Posterior cingulate gyrus (tissue), 11 donors: ENCODE measurements around the gene SNAPC2.
A peak's percentile ranks its signal among the peaks of the same experiment; 100 is the strongest.
"Not testable (repeated sequence)": the region's sequence is repeated elsewhere in the genome, so short reads cannot be mapped to it uniquely, and the experiment has no call there.

Source experiments
- DNase-seq, 10 donors: peaks; one replicate each; pipeline versions ENCODE4 v3.0.0 to v3.0.0-alpha.2; 2020 to 2021; ENCODE audit warnings: mixed read lengths in 3 of 10
- intact Hi-C: fragments of 100-400 bp; cut with DNase I; formaldehyde crosslinking; loops from one replicate; pipeline ENCODE4 v1.15.1; 2023

SNAPC2 gene

DNA sequence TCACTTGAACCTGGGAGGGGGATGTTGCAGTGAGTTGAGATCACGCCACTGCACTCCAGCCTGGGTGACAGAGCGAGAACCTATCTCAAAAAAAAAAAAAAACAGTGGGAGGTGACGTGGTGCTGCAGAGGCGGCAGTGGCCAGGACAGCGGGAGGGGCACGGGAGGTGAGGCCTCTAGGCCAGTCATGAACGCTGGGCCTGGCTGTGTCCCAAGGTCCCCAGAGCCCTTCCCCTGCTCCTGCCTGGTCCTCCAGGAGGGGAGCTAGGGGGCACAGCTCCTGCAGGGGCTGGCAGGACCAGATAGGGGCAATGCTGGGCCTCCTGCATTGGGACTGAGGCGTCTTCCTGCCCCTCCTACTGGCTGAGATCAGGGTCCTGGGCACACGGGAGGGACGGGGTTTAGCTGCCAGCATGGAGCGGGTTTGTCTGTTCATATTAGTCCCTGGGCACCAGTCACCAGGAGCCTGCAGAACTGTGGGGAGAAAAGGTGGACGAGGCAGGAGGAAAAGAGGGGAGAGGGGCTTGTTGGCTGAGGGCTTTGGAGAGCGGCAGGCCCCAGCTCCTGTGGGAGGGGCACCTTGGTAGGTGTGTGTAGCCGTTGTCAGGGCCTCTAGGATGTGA, 11.9 kb upstream of the SNAPC2 start:
- intact Hi-C loops, result no loop called here
- no peak for DNase-seq

DNA sequence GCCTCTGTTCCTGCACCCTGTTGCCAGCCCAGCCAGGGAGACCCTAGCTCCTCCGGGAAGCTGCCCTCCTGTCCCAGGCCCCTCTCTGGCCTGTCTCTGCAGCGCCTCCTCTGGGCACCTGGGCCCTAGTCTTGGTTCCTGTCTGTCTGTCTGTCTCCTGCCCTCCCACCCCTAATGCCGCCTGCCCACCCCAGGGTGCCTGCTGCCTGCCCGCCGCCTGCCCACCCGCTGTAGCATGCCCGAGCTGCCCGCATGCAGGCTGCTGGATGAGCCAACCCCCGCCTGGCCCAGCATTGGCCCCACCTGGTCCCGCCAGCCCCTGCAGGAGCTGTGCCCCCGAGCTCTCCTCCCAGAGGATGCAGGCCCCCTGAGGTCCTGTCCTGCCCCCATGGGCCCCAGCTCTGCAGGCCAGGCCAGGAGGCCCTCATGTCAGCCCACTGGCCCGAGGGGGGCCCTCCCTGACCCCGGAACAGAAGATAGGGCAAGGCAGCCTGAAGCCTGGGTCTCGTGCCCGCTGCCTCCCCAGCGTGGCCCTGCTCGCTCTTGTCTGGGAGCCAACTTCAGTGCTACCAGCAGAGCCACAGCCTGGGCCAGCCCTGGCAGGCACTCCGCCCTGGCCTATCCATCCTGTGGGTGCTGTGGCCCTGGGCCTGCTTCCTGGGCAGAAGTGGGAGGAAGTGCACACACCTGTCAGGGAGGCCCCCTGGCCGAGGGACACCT, 11.2 kb upstream of the SNAPC2 start:
- DNase-seq, result no peak
- intact Hi-C loops, result no loop called here

DNA sequence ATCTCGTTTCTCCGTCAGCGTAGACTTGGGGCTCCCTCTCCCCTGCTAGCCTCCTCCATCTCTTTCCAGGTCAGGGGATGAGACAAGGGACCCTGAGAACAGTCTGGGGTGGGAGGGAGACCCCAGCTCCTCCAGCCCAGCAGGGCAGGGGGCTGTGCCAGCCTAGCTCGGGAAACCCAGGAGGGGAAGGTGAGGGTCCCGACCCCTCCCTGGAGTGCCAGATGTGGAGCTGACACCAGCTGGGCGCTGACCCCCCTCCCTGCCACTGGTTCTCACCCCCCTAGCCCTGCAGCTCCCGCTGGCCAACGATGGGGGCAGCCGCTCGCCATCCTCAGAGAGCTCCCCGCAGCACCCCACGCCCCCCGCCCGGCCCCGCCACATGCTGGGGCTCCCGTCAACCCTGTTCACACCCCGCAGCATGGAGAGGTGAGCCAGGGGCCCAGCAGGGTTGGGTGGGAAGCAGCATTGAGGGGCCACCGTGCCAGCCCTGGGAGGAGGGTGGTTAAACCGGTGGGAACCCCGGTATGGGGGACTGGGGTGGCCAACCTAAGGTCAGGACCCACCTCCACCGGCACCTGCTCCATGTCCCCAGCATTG, 10.6 kb upstream of the SNAPC2 start:
- no peak for DNase-seq
- intact Hi-C loops, result no loop called here

DNA sequence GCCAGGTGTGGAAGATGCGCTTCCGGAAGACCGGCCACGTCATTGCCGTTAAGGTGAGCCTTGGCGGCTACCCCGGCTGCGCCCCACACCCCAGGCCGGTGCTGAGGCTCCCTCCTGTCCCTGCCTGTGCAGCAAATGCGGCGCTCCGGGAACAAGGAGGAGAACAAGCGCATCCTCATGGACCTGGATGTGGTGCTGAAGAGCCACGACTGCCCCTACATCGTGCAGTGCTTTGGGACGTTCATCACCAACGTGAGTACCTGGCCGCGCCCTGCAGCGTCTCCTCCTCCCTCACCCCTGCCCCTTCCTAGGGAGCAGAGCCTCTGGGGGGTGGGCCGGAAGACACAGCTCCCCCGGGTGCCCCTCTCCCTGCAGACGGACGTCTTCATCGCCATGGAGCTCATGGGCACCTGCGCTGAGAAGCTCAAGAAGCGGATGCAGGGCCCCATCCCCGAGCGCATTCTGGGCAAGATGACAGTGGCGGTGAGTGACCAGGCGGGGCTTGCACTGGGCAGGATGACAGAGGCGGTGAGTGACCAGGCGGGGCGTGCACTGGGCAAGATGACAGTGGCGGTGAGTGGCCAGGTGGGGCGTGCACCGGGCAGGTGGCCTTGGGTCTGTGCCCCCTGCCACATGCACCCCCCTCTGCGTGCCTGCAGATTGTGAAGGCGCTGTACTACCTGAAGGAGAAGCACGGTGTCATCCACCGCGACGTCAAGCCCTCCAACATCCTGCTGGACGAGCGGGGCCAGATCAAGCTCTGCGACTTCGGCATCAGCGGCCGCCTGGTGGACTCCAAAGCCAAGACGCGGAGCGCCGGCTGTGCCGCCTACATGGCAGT, 9.6 kb upstream of the SNAPC2 start:
- DNase-seq, result no peak
- intact Hi-C loops, result no loop called here

DNA sequence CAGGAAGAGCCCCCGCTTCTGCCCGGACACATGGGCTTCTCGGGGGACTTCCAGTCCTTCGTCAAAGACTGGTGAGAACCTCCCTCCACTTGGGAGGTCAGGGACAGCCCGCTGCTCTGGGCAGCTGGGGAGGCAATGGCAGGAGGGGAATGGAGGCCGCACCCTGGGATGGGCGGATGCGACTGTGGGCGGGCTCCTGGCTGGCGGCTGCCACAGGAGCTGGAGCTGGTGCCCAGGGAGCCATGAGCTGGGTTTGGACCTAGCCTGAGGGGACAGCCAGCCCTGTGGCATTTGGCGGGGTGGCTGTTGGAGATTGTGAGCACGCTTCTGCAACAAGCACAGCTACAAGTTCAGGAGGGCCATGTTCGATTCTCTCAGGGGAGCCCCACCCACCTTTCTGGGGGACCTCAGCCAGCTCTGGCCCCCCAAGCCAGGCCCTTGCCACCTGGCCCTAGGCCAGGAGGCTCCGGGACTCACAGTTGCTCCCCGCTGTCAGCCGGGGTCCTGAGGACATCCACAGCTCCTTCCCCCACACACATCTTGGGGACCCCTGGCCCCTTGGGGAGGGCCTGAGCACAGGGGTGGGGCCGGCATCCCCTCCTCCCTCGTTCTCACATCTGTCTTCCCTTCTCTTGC, 8.5 kb upstream of the SNAPC2 start:
- intact Hi-C loops, result no loop called here
- no peak for DNase-seq

DNA sequence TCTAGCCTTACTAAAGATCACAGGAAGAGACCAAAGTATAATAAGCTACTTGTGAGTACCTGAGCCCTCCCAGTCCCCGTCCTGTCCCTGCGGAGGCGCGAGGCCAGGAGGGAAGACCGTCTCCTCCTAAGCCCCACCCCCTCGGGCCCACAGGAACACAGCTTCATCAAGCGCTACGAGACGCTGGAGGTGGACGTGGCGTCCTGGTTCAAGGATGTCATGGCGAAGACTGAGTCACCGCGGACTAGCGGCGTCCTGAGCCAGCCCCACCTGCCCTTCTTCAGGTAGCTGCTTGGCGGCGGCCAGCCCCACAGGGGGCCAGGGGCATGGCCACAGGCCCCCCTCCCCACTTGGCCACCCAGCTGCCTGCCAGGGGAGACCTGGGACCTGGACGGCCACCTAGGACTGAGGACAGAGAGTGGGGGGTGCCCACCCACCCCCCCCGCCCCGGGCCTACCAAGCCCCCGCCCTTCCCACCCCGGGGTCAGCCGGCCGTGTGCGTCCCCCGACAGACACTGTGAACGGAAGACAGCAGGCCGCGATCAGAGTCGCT, 7.9 kb upstream of the SNAPC2 start:
- DNase-seq, result no peak
- intact Hi-C loops, result no loop called here

DNA sequence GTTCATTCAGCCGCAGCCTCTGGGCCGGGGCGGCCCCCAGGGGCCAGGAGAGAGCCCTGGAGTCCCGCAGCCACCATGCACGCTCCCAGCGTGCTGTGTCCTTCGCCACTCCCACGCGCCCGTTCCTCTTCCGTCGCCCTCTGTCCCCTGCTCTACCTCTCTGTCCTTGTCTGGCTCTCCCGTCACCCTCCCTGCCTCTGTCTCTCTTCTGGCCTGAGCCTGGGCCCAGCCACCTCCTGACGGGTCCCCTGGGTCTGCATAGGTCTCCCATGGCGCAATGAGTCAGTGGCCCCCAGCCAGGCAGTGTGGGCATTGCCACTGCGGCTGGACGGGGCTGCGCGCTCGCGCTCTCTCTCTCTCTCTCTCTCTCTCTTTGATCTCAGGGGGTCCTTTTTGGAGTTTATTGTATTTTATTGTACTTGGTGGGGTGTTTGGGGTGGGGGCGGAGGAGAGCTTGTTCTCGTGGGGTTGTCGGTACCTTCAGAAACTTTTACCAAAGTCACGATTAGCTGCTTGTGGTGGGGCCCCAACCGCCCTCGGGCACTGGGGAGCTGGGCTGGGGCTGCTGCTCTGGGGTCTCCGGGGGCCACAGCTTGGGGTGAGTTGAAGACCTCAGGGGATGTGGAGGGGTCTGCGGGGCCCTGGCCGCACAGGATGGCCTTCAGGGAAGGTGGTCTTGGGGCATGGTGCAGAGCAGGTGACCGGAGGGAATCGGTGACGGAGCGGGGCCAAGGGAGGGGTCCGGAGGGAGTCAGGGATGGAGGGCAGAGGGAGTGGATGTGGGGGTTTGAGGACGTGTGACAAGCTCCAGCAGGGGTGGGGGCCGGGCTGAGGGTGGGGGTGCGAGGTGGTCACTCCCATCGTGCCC, 7.2 kb upstream of the SNAPC2 start:
- DNase-seq, result peak in 1 of 10 donors; percentile 56
- intact Hi-C loops, result no loop called here

DNA sequence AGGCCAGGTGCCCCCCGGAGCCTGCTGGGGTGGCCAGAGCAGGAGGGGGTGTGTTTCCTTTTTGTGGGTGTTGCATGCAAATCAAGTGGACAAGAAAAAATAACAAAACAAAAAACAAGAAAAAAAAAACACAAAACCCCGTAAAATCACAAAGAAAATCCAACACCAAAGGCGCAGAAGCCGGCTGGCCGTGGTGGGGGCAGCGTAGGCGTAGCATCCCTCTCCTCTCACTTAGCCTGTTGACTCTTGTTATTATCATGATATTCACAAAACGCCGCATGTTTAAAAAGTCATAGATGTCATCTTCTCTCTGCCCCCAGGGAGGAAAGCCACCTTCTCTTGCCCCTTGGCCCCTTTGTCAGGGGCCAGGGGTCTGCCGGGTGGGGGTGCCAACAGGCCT, 6.5 kb upstream of the SNAPC2 start:
- intact Hi-C loops, result no loop called here
- peak in 1 of 10 donors; percentile 59 for DNase-seq

DNA sequence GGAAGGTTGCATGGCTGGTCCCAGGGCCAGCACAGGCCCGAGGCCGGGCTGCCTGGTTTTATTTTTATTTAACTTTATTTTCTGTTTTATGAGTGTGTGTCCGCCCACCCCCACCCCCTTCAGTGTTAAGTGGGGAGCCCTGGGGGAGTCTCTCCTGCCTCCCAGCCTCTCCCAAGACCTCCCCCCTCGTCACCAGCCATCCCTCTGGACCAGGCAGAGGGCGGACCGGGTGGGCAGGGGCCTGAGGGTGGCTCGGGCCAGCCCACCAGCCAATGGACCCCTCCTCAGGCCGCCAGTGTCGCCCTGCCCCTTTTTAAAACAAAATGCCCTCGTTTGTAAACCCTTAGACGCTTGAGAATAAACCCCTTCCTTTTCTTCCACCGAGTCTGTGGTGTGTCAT, 6.0 kb upstream of the SNAPC2 start:
- peak in 1 of 10 donors; percentile 27 for DNase-seq
- intact Hi-C loops, result no loop called here

DNA sequence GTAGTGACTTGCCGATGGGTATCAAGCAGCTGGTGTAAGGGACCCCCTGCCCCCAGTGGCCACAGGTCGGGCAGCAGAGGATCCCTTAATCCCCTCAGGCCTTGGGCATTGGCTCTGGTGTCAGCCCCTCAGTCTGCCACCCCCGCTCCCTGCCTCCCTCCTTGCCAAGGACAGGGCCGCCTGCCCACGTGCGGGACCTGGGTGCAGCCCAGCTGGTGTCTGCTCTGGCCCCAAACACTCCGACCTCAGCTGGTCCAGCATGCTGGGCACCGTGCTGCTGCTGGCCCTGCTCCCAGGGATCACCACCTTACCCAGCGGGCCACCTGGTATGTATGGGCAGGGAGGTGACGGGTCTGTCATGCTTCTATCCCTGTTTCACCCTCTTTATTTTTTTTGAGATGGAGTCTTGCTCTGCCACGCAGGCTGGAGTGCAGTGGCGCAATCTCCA, 5.5 kb upstream of the SNAPC2 start, which contains the start of gene TGFBR3L:
TSS of gene TGFBR3L (plus strand) at position 233 of the 448 bp plus-strand sequence.
- intact Hi-C loops, result no loop called here
- peak in 2 of 10 donors; percentile 70 to 86 for DNase-seq

DNA sequence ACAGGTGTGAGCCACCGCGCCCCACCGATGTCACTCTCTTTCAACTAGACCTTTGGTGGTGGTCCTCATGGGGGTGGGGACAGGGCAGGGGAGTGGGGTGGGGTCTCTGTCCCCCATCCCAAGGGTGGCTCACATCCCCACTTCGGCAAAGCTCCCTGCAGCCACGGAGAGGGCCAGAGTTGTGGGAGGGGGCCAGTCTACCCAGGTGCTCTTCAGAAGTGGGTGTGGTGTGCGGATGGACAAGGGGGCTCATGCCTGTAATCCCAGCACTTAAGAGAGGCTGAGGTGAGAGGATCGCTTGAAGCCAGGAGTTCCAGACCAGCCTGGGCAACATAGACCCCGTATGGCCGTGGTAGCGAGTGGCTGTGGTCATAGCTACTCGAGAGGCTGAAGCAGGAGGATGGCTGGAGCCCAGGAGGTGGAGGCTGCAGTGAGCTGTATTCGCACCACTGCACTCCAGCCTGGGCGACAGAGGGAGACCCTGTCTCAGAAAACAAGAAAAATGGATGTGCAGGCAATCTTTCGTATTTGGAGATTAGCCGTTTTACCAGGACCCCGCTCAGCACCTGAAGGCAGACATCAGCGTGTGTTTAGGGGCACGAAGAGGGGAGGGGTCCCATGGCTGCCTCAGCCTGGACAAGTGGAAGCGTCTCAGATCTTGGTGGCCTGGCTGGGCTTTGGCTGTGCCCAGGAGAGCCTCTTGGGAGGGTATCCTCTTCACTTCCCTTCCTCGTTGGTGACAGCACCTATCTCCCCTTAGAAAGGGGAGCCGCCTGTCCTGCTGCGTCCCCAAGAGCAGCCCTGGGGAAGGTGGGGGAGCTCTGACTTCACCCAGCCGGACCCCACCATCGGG, 4.7 kb upstream of the SNAPC2 start:
- intact Hi-C loops, result no loop called here
- peak in 1 of 10 donors; percentile 73 for DNase-seq

DNA sequence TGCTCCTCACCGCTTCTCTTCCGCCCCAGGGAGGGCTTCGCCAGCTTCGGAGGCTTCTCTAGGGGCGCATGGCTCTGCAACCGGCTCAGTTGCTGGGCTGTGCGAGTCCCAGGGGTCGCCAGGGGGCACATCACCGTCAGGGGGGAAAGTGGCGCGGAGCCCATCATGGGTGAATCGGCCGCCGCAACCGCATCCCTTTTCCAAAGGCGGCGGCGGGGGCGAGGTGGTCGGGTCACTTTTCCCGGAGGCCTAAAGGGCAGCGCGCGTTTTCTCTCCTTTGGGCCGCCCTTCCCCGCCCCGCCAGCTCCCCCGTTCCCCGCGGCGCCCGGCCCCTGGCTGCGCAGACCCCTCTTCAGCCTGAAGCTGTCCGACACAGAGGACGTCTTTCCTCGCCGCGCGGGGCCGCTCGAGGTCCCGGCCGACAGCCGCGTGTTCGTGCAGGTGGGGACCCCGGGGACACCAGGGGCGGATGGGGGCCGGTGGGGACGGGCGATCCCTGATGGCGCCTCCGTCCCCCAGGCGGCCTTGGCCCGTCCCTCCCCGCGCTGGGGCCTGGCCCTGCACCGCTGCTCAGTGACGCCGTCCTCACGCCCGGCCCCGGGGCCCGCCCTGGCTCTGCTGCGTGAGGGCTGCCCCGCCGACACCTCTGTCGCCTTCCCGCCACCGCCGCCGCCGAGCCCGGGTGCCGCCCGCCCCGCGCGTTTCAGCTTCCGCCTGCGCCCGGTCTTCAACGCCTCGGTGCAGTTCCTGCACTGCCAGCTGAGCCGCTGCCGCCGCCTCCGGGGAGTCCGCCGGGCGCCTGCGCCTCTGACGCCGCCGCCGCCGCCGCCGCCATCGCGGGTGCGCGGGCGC, 3.8 kb upstream of the SNAPC2 start:
- intact Hi-C loops, result no loop called here
- peak in 3 of 10 donors; percentile 40 to 91 (median 88) for DNase-seq

DNA sequence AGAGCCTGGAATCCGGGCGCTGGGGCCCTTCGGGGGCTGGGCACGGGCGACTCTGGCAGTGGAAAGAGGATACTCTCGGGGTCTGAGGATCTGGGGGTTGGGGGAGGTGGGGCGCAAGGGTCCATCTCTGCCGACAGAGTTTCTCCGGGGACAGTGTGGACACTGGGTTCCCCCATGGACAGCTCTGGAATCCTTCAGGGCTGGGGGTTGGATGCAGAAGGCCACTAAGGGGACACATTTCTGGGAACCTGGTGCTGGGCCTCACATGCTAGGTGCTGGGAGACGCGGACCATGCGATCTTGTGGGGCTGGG, 3.2 kb upstream of the SNAPC2 start:
- peak in 1 of 10 donors; percentile 62 for DNase-seq
- intact Hi-C loops, result no loop called here

DNA sequence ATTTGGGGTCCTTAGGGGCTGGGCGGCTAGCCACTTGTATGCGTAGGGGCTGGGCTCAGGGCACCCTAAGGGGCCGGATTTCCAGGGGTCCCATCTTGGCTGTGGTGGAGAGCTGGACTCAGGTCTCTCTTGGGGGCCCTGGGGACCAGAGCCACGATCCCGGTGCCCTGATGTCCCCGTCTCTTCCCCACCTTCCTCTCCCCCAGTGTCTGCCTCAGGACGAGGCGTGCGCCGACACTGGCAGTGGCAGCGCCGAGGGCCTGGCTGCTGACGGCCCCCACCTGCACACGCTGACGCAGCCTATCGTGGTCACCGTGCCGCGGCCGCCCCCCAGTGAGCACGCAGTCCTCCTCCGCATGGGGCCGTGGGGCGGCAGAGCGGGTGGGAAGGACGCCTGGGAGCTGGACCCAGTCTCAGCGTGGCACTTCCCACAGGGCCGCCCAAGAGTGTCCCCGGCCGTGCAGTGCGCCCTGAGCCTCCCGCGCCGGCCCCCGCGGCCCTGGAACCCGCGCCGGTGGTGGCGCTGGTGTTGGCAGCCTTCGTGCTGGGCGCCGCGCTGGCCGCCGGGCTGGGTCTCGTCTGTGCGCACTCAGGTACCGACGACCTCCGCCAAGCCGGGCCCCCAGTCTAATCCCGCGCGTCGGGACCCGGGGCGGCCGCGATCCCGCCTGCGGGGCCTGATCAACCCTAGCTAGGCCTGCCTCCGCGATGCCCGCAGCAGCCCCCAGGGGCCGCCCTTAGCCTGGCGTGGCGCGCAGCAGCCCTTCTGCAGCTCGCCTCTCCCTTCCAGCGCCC, 2.7 kb upstream of the SNAPC2 start:
- peak in 6 of 10 donors; percentile 55 to 94 (median 80) for DNase-seq
- intact Hi-C loops, result loop anchor here (2.0 kb wide), 1 partner anchor 13 kb away; no protein-coding TSS in a partner anchor

DNA sequence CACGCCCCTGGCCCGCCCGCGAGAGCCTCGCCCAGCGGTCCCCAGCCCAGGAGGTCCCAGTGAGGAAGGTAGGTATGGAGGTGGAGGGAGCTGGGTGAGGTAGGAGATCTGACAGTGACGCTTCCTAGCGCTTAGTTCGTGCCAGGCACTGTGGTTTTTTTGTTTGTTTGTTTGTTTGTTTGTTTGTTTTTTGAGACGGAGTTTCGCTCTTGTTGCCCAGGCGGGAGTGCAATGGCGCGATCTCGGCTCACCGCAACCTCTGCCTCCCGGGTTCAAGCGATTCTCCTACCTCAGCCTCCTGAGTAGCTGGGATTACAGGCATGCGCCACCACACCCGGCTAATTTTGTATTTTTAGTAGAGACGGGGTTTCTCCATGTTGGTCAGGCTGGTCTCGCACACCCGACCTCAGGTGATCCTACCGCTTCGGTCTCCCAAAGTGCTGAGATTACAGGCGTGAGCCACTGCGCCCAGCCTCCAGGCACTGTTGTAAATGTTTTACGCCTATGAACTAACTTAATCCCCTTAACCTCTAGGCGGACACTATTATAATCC, 2.0 kb upstream of the SNAPC2 start:
- intact Hi-C loops, result loop anchor here (2.0 kb wide), 1 partner anchor 13 kb away; no protein-coding TSS in a partner anchor
- not testable (repeated sequence) for DNase-seq
